ENCODE measurements around the gene GPR15. TPM values are rescaled to one million over a fixed set of nuclear protein-coding genes. Genes with fewer than 3 reads are reported as not detected.
A peak's percentile ranks its signal among the peaks of the same experiment; 100 is the strongest.

Gene GPR15
- total and polyA plus RNA-seq, 8 donors = 0.07 to 0.19 (median 0.15) TPM; not detected in 5

- TF ChIP-seq CTCF (IDR thresholded peaks at IDR 0.05) = no peak
- FAIRE-seq = no peak
Measured at GRCh38 chr3:98545940-98546339, 14.2 kb downstream of the GPR15 start.

GRCh38 chr3:98548544-98548943, 16.8 kb downstream of the GPR15 start:
- no peaks in the 10 kb centered on the region for H3K36me3 ChIP-seq
- H3K27me3 ChIP-seq = no peaks in the 10 kb centered on the region
- intact Hi-C loops (cut with DNase I) = no loop called here
- ATAC-seq = no peak
- no peak overlapping the region for H3K4me3 ChIP-seq
- DNase-seq = no peak
- H3K4me1 ChIP-seq = no peaks in the 10 kb centered on the region
- 64 to 68% methylated on average over 5 of the region's 5 CpGs for WGBS, 2 donors
- H3K27ac ChIP-seq = no peak overlapping the region
- H3K9me3 ChIP-seq = no peaks in the 10 kb centered on the region
- TF ChIP-seq CTCF (IDR thresholded peaks at IDR 0.05) = no peak
- FAIRE-seq = no peak

More at GRCh38 chr3:98545940-98546339, 14.2 kb downstream of the GPR15 start:
- DNase-seq = no peak
- H3K27ac ChIP-seq = no peak overlapping the region
- no peaks in the 10 kb centered on the region for H3K27me3 ChIP-seq
- no peak for ATAC-seq
- no peaks in the 10 kb centered on the region for H3K4me1 ChIP-seq
- H3K4me3 ChIP-seq = no peak overlapping the region
- no peaks in the 10 kb centered on the region for H3K9me3 ChIP-seq
- 60 to 75% methylated on average over 5 of the region's 5 CpGs for WGBS, 2 donors
- H3K36me3 ChIP-seq = no peaks in the 10 kb centered on the region
- intact Hi-C loops (cut with DNase I) = no loop called here

GRCh38 chr3:98550833-98551232, 19.1 kb downstream of the GPR15 start:
- WGBS, 2 donors = 97% methylated on average over 3 of the region's 3 CpGs
- FAIRE-seq (no peak), DNase-seq (no peak), ATAC-seq (no peak)
- no peaks in the 10 kb centered on the region for H3K36me3 ChIP-seq
- intact Hi-C loops (cut with DNase I) = no loop called here
- no peaks in the 10 kb centered on the region for H3K4me1 ChIP-seq
- H3K27me3 ChIP-seq = peaks cover 0 to 5% (median 2%) of the 10 kb centered on the region in 4 donors
- no peak overlapping the region for H3K27ac ChIP-seq
- TF ChIP-seq CTCF (IDR thresholded peaks at IDR 0.05) = no peak
- no peaks in the 10 kb centered on the region for H3K9me3 ChIP-seq
- H3K4me3 ChIP-seq = no peak overlapping the region

- intact Hi-C loops (cut with DNase I) = no loop called here
- WGBS, 2 donors = 80 to 88% methylated on average over 2 of the region's 2 CpGs
- Histone ChIP-seq H3K27ac (no peak overlapping the region), H3K4me1 (no peaks in the 10 kb centered on the region), H3K27me3 (peaks cover 0 to 5% (median 2%) of the 10 kb centered on the region in 4 donors), H3K4me3 (no peak overlapping the region), H3K36me3 (no peaks in the 10 kb centered on the region), H3K9me3 (no peaks in the 10 kb centered on the region)
- FAIRE-seq (no peak), DNase-seq (no peak), ATAC-seq (no peak)
- no peak for TF ChIP-seq CTCF (IDR thresholded peaks at IDR 0.05)
Measured at GRCh38 chr3:98551236-98551635, 19.5 kb downstream of the GPR15 start.

- no peaks in the 10 kb centered on the region for H3K4me1 ChIP-seq
- DNase-seq = no peak
- no peaks in the 10 kb centered on the region for H3K9me3 ChIP-seq
- intact Hi-C loops (cut with DNase I) = no loop called here
- peak in 2 of 4 donors; percentile 64 to 65 for ATAC-seq
- peaks cover 0 to 5% (median 2%) of the 10 kb centered on the region in 4 donors for H3K27me3 ChIP-seq
- TF ChIP-seq CTCF (IDR thresholded peaks at IDR 0.05) = no peak
- no peak overlapping the region for H3K4me3 ChIP-seq
- H3K27ac ChIP-seq = no peak overlapping the region
- WGBS, 2 donors = 56 to 64% methylated on average over 3 of the region's 3 CpGs
- H3K36me3 ChIP-seq = no peaks in the 10 kb centered on the region
- FAIRE-seq = no peak
Measured at GRCh38 chr3:98551754-98552153, 20.0 kb downstream of the GPR15 start.
